NCI-H187 treated with DMSO at 0.1 percent for 48 hours (cell line): ENCODE measurements around the gene EIF4E.
"Not testable (repeated sequence)": the region's sequence is repeated elsewhere in the genome, so short reads cannot be mapped to it uniquely, and the experiment has no call there.

ENCODE experiments used
- DNase-seq: peaks from one replicate; lab custom pipeline; 2025; lab: John Stamatoyannopoulos, UW

EIF4E gene

GRCh38 chr4:98873059-98873458 is 55.9 kb downstream of the EIF4E start:
- DNase-seq: no peak

- not testable (repeated sequence) for DNase-seq
Observed at GRCh38 chr4:98872120-98872906, 56.6 kb downstream of the EIF4E start.

- no peak for DNase-seq
Observed at GRCh38 chr4:98867648-98868047, 61.3 kb downstream of the EIF4E start.

GRCh38 chr4:98865059-98865458 is 63.9 kb downstream of the EIF4E start:
- no peak for DNase-seq

- DNase-seq: no peak
Observed at GRCh38 chr4:98864560-98864959, 64.4 kb downstream of the EIF4E start.

- no peak for DNase-seq
Observed at GRCh38 chr4:98862371-98862770, 66.6 kb downstream of the EIF4E start.

- DNase-seq: no peak
Observed at GRCh38 chr4:98861100-98861884, 67.6 kb downstream of the EIF4E start.

GRCh38 chr4:98851806-98852205 is 77.1 kb downstream of the EIF4E start:
- no peak for DNase-seq

GRCh38 chr4:98850937-98851336 is 78.0 kb downstream of the EIF4E start:
- DNase-seq: no peak

- DNase-seq: no peak
Observed at GRCh38 chr4:98848448-98848847, 80.5 kb downstream of the EIF4E start.

GRCh38 chr4:98845960-98846359 is 83.0 kb downstream of the EIF4E start:
- DNase-seq: no peak

GRCh38 chr4:98842917-98843316 is 86.0 kb downstream of the EIF4E start:
- DNase-seq: not testable (repeated sequence)

- DNase-seq: no peak
Observed at GRCh38 chr4:98838977-98839618, 89.8 kb downstream of the EIF4E start.

- no peak for DNase-seq
Observed at GRCh38 chr4:98838531-98838930, 90.4 kb downstream of the EIF4E start.

- DNase-seq: no peak
Observed at GRCh38 chr4:98833384-98833783, 95.5 kb downstream of the EIF4E start.

- not testable (repeated sequence) for DNase-seq
Observed at GRCh38 chr4:98831036-98831435, 97.9 kb downstream of the EIF4E start.
